Measurements from ENCODE around the gene MAOA.

DNA sequence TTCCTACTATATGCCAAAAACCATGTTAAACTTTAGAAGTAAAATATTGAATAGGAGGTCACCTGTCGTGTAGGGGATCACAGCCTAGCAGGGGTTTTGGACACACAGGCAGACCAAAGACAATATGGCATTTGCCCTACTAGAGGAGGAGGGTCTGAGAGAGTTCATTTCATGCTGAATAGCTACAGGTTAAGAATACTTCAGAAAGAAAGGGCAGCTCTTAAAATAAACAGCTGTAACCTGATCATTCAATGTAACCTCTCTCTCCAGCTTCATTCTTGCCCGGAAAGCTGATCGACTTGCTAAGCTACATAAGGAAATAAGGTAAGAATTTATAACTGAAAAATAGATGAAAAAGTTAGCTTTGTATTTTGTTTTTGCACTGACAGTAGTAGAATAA lies 79.9 kb downstream of the MAOA start:
- TF ChIP-seq, protein P1, sequence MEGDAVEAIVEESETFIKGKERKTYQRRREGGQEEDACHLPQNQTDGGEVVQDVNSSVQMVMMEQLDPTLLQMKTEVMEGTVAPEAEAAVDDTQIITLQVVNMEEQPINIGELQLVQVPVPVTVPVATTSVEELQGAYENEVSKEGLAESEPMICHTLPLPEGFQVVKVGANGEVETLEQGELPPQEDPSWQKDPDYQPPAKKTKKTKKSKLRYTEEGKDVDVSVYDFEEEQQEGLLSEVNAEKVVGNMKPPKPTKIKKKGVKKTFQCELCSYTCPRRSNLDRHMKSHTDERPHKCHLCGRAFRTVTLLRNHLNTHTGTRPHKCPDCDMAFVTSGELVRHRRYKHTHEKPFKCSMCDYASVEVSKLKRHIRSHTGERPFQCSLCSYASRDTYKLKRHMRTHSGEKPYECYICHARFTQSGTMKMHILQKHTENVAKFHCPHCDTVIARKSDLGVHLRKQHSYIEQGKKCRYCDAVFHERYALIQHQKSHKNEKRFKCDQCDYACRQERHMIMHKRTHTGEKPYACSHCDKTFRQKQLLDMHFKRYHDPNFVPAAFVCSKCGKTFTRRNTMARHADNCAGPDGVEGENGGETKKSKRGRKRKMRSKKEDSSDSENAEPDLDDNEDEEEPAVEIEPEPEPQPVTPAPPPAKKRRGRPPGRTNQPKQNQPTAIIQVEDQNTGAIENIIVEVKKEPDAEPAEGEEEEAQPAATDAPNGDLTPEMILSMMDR (conservative IDR thresholded peaks at IDR 0.05; ENCODE audit: low read length), result no peak
- no peak for TF ChIP-seq EZH2phosphoT487 (IDR thresholded peaks at IDR 0.05; ENCODE audit: borderline replicate concordance)

Measured in Loucy (cell line).